ENCODE measurements around the gene KIF3C.
"Not testable (repeated sequence)": the region's sequence is repeated elsewhere in the genome, so short reads cannot be mapped to it uniquely, and the experiment has no call there.

Gene KIF3C

GRCh38 chr2:25960920-25961319, 21.4 kb downstream of the KIF3C start:
- no peak for DNase-seq (ENCODE audit: low spot score)

- no peak for DNase-seq (ENCODE audit: low spot score)
Observed at GRCh38 chr2:25960396-25960795, 21.9 kb downstream of the KIF3C start.

- not testable (repeated sequence) for DNase-seq (ENCODE audit: low spot score)
Observed at GRCh38 chr2:25958611-25959010, 23.7 kb downstream of the KIF3C start.

GRCh38 chr2:25957743-25958142, 24.6 kb downstream of the KIF3C start:
- no peak for DNase-seq (ENCODE audit: low spot score)

GRCh38 chr2:25955869-25956535, 26.3 kb downstream of the KIF3C start:
- no peak for DNase-seq (ENCODE audit: low spot score)

- DNase-seq (ENCODE audit: low spot score) = no peak
Observed at GRCh38 chr2:25955036-25955435, 27.3 kb downstream of the KIF3C start.

- DNase-seq (ENCODE audit: low spot score) = no peak
Observed at GRCh38 chr2:25954199-25954752, 28.0 kb downstream of the KIF3C start.

- DNase-seq (ENCODE audit: low spot score) = peak; percentile 82
Observed at GRCh38 chr2:25951071-25951547, 31.2 kb downstream of the KIF3C start.

GRCh38 chr2:25948437-25948836, 33.9 kb downstream of the KIF3C start:
- no peak for DNase-seq (ENCODE audit: low spot score)

GRCh38 chr2:25941042-25941441, 41.3 kb downstream of the KIF3C start:
- DNase-seq (ENCODE audit: low spot score) = no peak

GRCh38 chr2:25939257-25939668, 43.0 kb downstream of the KIF3C start:
- no peak for DNase-seq (ENCODE audit: low spot score)

GRCh38 chr2:25938345-25938744, 44.0 kb downstream of the KIF3C start:
- no peak for DNase-seq (ENCODE audit: low spot score)

- DNase-seq (ENCODE audit: low spot score) = no peak
Observed at GRCh38 chr2:25936889-25937545, 45.3 kb downstream of the KIF3C start.

GRCh38 chr2:25933622-25934021, 48.7 kb downstream of the KIF3C start:
- no peak for DNase-seq (ENCODE audit: low spot score)

- DNase-seq (ENCODE audit: low spot score) = no peak
Observed at GRCh38 chr2:25929789-25930473, 52.4 kb downstream of the KIF3C start.

GRCh38 chr2:25928668-25929067, 53.6 kb downstream of the KIF3C start:
- no peak for DNase-seq (ENCODE audit: low spot score)

- no peak for DNase-seq (ENCODE audit: low spot score)
Observed at GRCh38 chr2:25926984-25927756, 55.1 kb downstream of the KIF3C start.

GRCh38 chr2:25922501-25922900, 59.8 kb downstream of the KIF3C start:
- no peak for DNase-seq (ENCODE audit: low spot score)

- DNase-seq (ENCODE audit: low spot score) = no peak
Observed at GRCh38 chr2:25920786-25921415, 61.4 kb downstream of the KIF3C start.

- no peak for DNase-seq (ENCODE audit: low spot score)
Observed at GRCh38 chr2:25920336-25920735, 62.0 kb downstream of the KIF3C start.

GRCh38 chr2:25917832-25918231, 64.5 kb downstream of the KIF3C start:
- DNase-seq (ENCODE audit: low spot score) = no peak

All from left forelimb (tissue), 1 donor.